ENCODE results near the gene MYO18B.

Gene MYO18B

DNA sequence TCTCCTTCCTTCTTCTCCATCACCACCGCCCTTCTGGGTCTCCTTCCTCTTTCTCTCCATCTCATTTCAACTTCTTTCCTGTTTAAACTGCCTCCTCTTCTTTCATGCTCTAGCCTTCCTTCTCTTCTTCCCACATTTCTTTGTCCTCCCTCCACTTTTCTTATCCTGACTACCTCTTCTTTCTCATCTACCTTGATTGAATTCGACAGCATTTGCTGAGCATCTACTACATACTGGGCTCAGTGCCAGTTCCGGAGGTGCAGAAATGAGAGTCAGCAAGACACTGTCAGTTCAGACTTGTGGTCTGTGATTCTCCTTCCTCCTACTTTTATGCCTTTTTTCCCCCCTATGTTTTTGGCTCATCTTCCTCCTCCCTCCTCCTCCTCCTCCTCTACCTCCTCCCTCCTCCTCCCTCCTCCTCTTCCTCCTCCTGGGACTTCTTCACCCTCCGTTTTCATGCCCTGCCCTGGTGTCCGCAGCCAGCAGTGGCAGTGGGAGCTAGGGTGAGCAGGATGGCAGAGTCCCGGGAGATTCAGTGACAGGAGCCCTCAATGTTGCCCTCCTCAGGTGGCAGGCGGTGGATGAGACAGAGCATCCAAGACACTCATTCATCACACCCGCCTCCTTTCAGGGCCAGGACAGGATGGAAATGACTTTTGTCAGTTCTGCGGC is 281.3 kb downstream of the MYO18B start:
- no peaks in the 10 kb centered on the region for H3K27me3 ChIP-seq (ENCODE audit: low read depth, low read length)
- H3K4me1 ChIP-seq (ENCODE audit: control insufficient read depth in 1 of 2, insufficient read depth in 2 of 2, low read length in 2 of 2), result no peaks in the 10 kb centered on the region
- H3K9me3 ChIP-seq (ENCODE audit: control insufficient read depth in 1 of 2, low read length in 2 of 2), result peaks cover 0 to 3% of the 10 kb centered on the region in 2 donors
- H3K27ac ChIP-seq (ENCODE audit: low read length), result no peak overlapping the region
- no peak overlapping the region for H3K4me3 ChIP-seq (ENCODE audit: low read depth in 1 of 2, low read length in 2 of 2)
- H3K36me3 ChIP-seq (ENCODE audit: control insufficient read depth in 1 of 2, insufficient read depth in 2 of 2, low read length in 2 of 2), result no peaks in the 10 kb centered on the region

DNA sequence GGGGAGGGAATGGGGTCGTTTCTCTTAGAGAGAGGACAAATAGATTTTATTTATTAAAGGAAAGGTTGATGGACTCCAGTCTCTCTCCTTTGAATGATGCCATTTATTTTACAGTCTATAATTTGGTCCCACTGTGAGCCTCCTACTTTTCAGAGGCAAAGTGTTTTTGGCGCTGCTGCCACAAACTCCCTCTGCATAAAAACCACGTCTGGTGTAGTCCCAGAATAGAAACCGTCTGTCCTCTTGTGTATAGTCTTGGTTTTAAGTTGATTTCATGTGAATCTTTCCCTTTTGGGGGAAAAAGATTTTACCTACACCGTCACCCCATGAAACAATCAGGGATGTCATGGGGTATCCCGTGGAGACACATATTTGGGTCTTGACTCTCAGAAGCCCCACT is 283.6 kb downstream of the MYO18B start:
- Histone ChIP-seq H3K36me3 (ENCODE audit: control insufficient read depth in 1 of 2, insufficient read depth in 2 of 2, low read length in 2 of 2) (no peaks in the 10 kb centered on the region), H3K27ac (ENCODE audit: low read length) (no peak overlapping the region), H3K4me1 (ENCODE audit: control insufficient read depth in 1 of 2, insufficient read depth in 2 of 2, low read length in 2 of 2) (no peaks in the 10 kb centered on the region)

DNA sequence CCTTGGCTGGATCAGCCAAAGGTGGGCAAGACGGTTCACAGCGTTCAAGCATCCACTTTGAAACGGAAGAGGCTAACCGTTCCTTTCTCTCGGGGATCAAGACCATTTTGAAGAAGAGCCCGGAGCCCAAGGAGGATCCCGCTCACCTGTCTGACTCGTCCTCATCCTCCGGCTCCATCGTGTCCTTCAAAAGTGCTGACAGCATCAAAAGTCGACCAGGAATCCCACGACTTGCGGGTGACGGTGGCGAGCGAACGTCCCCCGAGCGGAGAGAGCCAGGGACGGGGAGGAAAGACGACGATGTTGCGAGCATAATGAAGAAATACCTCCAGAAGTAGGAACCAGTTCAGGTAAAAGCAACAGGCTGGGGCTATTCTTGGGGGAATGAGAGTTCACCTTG is 285.4 kb downstream of the MYO18B start:
- Histone ChIP-seq H3K27ac (ENCODE audit: low read length) (no peak overlapping the region), H3K4me1 (ENCODE audit: control insufficient read depth in 1 of 2, insufficient read depth in 2 of 2, low read length in 2 of 2) (no peaks in the 10 kb centered on the region), H3K27me3 (ENCODE audit: low read depth, low read length) (no peaks in the 10 kb centered on the region)

More for the DNA sequence above, 283.6 kb downstream of the MYO18B start:
- no peaks in the 10 kb centered on the region for H3K27me3 ChIP-seq (ENCODE audit: low read depth, low read length)
- no peak overlapping the region for H3K4me3 ChIP-seq (ENCODE audit: low read depth in 1 of 2, low read length in 2 of 2)
- H3K9me3 ChIP-seq (ENCODE audit: control insufficient read depth in 1 of 2, low read length in 2 of 2), result peaks cover 0 to 3% of the 10 kb centered on the region in 2 donors

DNA sequence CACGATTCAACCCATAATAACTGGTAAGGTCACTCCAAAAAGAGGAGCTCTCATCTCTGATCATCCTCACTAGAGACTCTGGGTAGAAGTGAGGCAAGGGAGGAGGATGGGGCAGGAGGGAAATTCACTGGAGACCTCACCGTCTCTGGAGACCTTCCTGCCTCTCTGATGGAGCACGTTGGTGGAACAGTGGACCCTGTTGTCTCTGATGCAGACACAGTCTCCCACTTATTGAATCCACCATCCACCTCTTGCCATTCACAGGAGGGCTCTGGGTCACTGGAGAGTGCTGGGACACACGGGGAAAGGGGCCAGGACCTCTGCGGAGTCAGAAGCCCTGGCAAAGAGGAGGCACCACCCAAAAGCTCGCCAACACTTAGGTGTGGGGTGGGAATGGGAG is 289.7 kb downstream of the MYO18B start:
- no peaks in the 10 kb centered on the region for H3K27me3 ChIP-seq (ENCODE audit: low read depth, low read length)
- H3K36me3 ChIP-seq (ENCODE audit: control insufficient read depth in 1 of 2, insufficient read depth in 2 of 2, low read length in 2 of 2), result no peaks in the 10 kb centered on the region
- peaks cover 5 to 9% of the 10 kb centered on the region in 2 donors for H3K9me3 ChIP-seq (ENCODE audit: control insufficient read depth in 1 of 2, low read length in 2 of 2)
- H3K4me1 ChIP-seq (ENCODE audit: control insufficient read depth in 1 of 2, insufficient read depth in 2 of 2, low read length in 2 of 2), result no peaks in the 10 kb centered on the region
- no peak overlapping the region for H3K27ac ChIP-seq (ENCODE audit: low read length)
- no peak overlapping the region for H3K4me3 ChIP-seq (ENCODE audit: low read depth in 1 of 2, low read length in 2 of 2)

More for the DNA sequence above, 285.4 kb downstream of the MYO18B start:
- no peak overlapping the region for H3K4me3 ChIP-seq (ENCODE audit: low read depth in 1 of 2, low read length in 2 of 2)
- peaks cover 0 to 3% of the 10 kb centered on the region in 2 donors for H3K9me3 ChIP-seq (ENCODE audit: control insufficient read depth in 1 of 2, low read length in 2 of 2)
- H3K36me3 ChIP-seq (ENCODE audit: control insufficient read depth in 1 of 2, insufficient read depth in 2 of 2, low read length in 2 of 2), result no peaks in the 10 kb centered on the region

DNA sequence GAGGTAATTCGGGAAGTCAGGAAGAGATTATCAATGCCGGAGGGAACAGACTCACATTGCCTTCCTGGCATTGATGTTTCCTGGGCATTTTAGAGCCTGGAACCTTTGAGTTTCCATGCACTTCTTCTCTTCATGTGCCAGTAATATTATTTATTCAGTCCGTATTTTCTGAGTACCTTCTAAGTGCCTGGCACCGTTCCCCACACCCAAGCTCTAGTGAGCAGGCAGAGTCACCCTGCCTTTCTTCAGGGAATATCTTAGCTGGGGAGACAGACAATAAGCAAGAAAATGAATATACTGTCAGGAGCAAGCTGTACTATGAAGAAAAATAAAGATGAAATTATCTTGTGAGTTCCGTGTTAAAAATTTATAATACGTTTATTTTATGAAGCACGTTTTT is 291.1 kb downstream of the MYO18B start:
- no peak overlapping the region for H3K4me3 ChIP-seq (ENCODE audit: low read depth in 1 of 2, low read length in 2 of 2)
- H3K36me3 ChIP-seq (ENCODE audit: control insufficient read depth in 1 of 2, insufficient read depth in 2 of 2, low read length in 2 of 2), result no peaks in the 10 kb centered on the region
- H3K27me3 ChIP-seq (ENCODE audit: low read depth, low read length), result no peaks in the 10 kb centered on the region
- no peaks in the 10 kb centered on the region for H3K4me1 ChIP-seq (ENCODE audit: control insufficient read depth in 1 of 2, insufficient read depth in 2 of 2, low read length in 2 of 2)
- H3K27ac ChIP-seq (ENCODE audit: low read length), result no peak overlapping the region
- H3K9me3 ChIP-seq (ENCODE audit: control insufficient read depth in 1 of 2, low read length in 2 of 2), result peaks cover 5 to 9% of the 10 kb centered on the region in 2 donors

DNA sequence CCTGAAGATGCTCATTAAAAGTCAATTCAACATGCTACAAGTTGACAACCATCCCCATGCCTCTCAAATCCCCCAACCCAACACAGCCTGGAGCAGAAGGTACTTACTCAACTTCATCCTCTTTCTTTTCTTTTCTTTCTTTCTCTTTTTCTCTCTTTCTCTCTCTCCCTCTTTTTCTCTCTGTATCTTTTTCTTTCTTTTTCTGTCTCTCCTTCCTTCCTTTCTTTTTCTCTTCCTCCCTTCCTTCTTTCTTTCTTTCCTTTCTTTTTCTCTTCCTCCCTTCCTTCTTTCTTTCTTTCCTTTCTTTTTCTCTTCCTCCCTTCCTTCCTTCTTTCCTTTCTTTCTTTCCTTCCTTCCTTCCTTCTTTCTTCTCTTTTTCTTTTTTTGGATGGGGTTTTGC is 291.6 kb downstream of the MYO18B start:
- H3K4me1 ChIP-seq (ENCODE audit: control insufficient read depth in 1 of 2, insufficient read depth in 2 of 2, low read length in 2 of 2), result no peaks in the 10 kb centered on the region
- no peak overlapping the region for H3K27ac ChIP-seq (ENCODE audit: low read length)
- peaks cover 5 to 9% of the 10 kb centered on the region in 2 donors for H3K9me3 ChIP-seq (ENCODE audit: control insufficient read depth in 1 of 2, low read length in 2 of 2)
- no peaks in the 10 kb centered on the region for H3K36me3 ChIP-seq (ENCODE audit: control insufficient read depth in 1 of 2, insufficient read depth in 2 of 2, low read length in 2 of 2)
- no peak overlapping the region for H3K4me3 ChIP-seq (ENCODE audit: low read depth in 1 of 2, low read length in 2 of 2)
- H3K27me3 ChIP-seq (ENCODE audit: low read depth, low read length), result no peaks in the 10 kb centered on the region

DNA sequence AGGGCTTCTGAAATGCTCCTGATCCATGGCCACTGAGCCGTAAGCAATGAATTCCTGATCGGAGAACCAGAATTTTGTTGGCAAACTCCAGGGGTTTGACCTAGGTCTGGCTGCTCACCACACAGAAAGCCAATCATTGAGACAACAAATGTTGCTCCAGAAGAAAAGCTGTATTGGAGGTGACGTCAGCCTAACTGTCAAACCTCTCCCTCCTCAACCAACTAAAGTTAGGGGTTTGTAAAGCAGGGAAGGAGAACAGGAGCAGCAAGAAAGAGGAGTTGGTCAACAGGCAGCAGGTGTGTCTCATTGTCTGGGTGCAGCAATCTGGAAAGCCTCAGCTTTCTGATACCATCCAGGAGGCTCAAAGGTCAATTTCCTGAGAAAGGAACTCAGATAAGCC is 293.5 kb downstream of the MYO18B start:
- H3K27me3 ChIP-seq (ENCODE audit: low read depth, low read length), result no peaks in the 10 kb centered on the region
- no peak overlapping the region for H3K27ac ChIP-seq (ENCODE audit: low read length)
- H3K4me1 ChIP-seq (ENCODE audit: control insufficient read depth in 1 of 2, insufficient read depth in 2 of 2, low read length in 2 of 2), result no peaks in the 10 kb centered on the region
- no peaks in the 10 kb centered on the region for H3K36me3 ChIP-seq (ENCODE audit: control insufficient read depth in 1 of 2, insufficient read depth in 2 of 2, low read length in 2 of 2)
- H3K4me3 ChIP-seq (ENCODE audit: low read depth in 1 of 2, low read length in 2 of 2), result no peak overlapping the region
- H3K9me3 ChIP-seq (ENCODE audit: control insufficient read depth in 1 of 2, low read length in 2 of 2), result peaks cover 5 to 9% of the 10 kb centered on the region in 2 donors

DNA sequence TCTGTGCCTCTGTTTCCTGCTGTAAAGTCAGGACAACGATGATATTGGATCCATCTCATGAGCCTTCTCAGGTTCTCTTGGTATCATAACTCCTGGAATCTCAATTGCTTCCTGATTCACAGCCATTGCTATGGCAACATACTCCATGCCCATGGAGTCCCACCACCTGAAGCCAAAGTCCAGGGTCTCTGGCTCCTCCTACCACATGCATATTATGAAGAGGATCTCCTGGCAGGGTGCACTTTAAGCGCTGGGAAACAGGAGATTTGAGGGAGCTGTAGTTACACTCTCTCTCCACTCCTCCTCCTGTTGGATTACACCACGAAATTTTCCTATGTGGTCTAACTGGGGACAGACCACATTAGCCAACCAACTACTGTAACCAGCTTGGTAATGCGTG is 296.4 kb downstream of the MYO18B start:
- Histone ChIP-seq H3K27me3 (ENCODE audit: low read depth, low read length) (no peaks in the 10 kb centered on the region), H3K36me3 (ENCODE audit: control insufficient read depth in 1 of 2, insufficient read depth in 2 of 2, low read length in 2 of 2) (no peaks in the 10 kb centered on the region), H3K9me3 (ENCODE audit: control insufficient read depth in 1 of 2, low read length in 2 of 2) (peaks cover 5 to 9% of the 10 kb centered on the region in 2 donors), H3K4me1 (ENCODE audit: control insufficient read depth in 1 of 2, insufficient read depth in 2 of 2, low read length in 2 of 2) (no peaks in the 10 kb centered on the region), H3K27ac (ENCODE audit: low read length) (no peak overlapping the region), H3K4me3 (ENCODE audit: low read depth in 1 of 2, low read length in 2 of 2) (no peak overlapping the region)

DNA sequence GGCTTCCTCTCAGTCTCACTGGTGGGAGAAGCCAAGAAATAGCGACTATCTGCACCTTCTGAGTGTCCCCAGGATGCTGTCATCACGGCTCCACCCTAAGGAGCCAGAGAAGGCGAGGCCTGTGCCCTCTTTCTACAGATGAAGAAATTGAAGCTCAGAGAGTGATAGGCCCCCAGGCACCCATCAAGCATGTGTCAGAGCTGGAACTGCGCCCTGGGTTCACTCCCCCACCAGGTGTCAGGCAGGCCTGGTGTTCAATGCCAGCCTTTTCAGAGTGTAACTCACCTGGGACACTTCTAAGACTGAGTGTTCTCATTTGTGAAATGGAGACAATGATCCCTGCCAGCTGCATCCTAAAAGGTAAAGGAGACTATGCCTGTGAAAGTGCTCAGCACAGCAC is 299.9 kb downstream of the MYO18B start:
- no peaks in the 10 kb centered on the region for H3K4me1 ChIP-seq (ENCODE audit: control insufficient read depth in 1 of 2, insufficient read depth in 2 of 2, low read length in 2 of 2)
- H3K9me3 ChIP-seq (ENCODE audit: control insufficient read depth in 1 of 2, low read length in 2 of 2), result no peaks in the 10 kb centered on the region
- no peaks in the 10 kb centered on the region for H3K36me3 ChIP-seq (ENCODE audit: control insufficient read depth in 1 of 2, insufficient read depth in 2 of 2, low read length in 2 of 2)
- no peak overlapping the region for H3K27ac ChIP-seq (ENCODE audit: low read length)
- H3K27me3 ChIP-seq (ENCODE audit: low read depth, low read length), result no peaks in the 10 kb centered on the region
- H3K4me3 ChIP-seq (ENCODE audit: low read depth in 1 of 2, low read length in 2 of 2), result no peak overlapping the region

DNA sequence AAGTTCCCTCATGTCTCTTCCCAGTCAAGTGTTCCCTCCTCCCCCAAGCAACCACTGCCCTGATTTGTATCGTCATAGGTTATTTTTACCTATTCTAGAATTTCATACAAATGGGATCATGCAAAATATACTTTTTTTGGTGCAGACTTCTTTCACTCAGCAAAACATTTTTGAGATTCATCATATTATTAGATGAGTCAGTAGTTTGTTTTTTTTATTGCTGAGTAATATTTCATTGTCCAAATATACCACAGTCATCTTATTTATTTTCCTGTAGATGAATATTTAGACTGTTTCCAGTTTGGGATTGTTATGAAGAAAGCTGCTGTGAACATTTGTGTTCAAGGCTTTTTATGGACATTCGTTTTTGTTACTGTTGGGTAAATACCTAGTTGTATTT is 301.0 kb downstream of the MYO18B start:
- Histone ChIP-seq H3K4me3 (ENCODE audit: low read depth in 1 of 2, low read length in 2 of 2) (no peak overlapping the region), H3K27ac (ENCODE audit: low read length) (no peak overlapping the region), H3K4me1 (ENCODE audit: control insufficient read depth in 1 of 2, insufficient read depth in 2 of 2, low read length in 2 of 2) (no peaks in the 10 kb centered on the region), H3K36me3 (ENCODE audit: control insufficient read depth in 1 of 2, insufficient read depth in 2 of 2, low read length in 2 of 2) (no peaks in the 10 kb centered on the region), H3K9me3 (ENCODE audit: control insufficient read depth in 1 of 2, low read length in 2 of 2) (no peaks in the 10 kb centered on the region), H3K27me3 (ENCODE audit: low read depth, low read length) (no peaks in the 10 kb centered on the region)

DNA sequence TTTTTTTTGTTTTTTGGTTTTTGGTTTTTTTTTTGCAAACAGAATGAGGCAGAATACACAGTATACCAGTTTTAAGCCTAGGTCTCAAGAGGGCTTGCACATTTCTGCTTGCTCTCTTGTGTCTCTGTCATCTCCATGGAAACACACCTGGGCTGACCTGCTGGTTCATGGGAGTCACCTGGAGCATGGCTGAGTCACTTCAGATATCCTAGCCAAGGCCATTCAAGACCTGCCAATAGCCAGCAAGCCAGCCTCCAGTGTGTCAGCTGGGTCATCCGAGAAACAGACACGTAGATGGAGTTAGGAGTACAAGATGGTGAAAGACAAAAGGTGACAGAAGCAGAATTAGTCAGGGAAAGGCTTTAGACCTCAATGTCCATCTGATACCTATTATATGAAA is 303.1 kb downstream of the MYO18B start:
- no peaks in the 10 kb centered on the region for H3K9me3 ChIP-seq (ENCODE audit: control insufficient read depth in 1 of 2, low read length in 2 of 2)
- H3K4me1 ChIP-seq (ENCODE audit: control insufficient read depth in 1 of 2, insufficient read depth in 2 of 2, low read length in 2 of 2), result no peaks in the 10 kb centered on the region
- H3K36me3 ChIP-seq (ENCODE audit: control insufficient read depth in 1 of 2, insufficient read depth in 2 of 2, low read length in 2 of 2), result no peaks in the 10 kb centered on the region
- H3K4me3 ChIP-seq (ENCODE audit: low read depth in 1 of 2, low read length in 2 of 2), result no peak overlapping the region
- H3K27me3 ChIP-seq (ENCODE audit: low read depth, low read length), result no peaks in the 10 kb centered on the region
- H3K27ac ChIP-seq (ENCODE audit: low read length), result no peak overlapping the region

DNA sequence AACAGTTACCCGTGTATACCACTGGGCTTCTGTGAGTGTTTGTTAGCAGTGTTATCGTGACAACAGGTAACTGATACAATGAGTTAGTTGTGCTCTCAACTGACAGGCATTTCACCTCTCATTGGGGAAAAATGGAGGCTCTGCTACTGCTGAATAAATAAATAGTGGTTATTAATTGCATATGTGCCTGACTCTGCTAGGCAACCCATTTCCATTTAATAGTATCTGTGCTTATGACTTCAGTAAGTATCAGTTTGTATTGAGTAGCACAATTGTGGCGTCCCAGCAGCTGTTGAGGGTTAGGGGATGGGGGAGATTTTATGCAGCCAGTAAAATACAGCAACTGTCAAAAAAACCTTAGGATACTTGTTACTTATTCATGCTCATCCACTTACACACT is 303.9 kb downstream of the MYO18B start:
- Histone ChIP-seq H3K4me1 (ENCODE audit: control insufficient read depth in 1 of 2, insufficient read depth in 2 of 2, low read length in 2 of 2) (no peaks in the 10 kb centered on the region), H3K9me3 (ENCODE audit: control insufficient read depth in 1 of 2, low read length in 2 of 2) (no peaks in the 10 kb centered on the region), H3K27ac (ENCODE audit: low read length) (no peak overlapping the region), H3K4me3 (ENCODE audit: low read depth in 1 of 2, low read length in 2 of 2) (no peak overlapping the region), H3K27me3 (ENCODE audit: low read depth, low read length) (no peaks in the 10 kb centered on the region), H3K36me3 (ENCODE audit: control insufficient read depth in 1 of 2, insufficient read depth in 2 of 2, low read length in 2 of 2) (no peaks in the 10 kb centered on the region)

Measured in muscle layer of duodenum (tissue), 2 donors.